ENCODE measurements around the gene FNDC4.

FNDC4 gene

DNA sequence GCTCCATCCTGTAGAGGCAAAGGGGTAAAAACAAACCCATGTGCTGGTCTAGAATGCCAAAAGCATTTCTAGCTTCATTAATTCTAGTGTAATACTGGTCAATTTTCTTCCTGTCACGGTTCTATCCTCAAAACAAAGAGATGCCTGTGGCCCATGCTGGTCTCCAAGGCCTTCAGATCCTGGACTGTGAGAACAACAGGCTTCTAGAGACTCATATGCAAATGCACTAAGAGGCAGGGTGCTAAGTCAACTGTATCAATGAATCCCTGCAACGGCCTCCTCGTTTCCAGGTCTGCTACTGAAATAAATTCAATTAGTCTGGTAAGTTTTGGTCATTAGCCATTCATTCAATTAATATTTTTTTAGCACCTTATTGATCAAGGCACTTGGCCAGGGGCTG is 9.5 kb downstream of the FNDC4 start:
- TF ChIP-seq, protein P1, sequence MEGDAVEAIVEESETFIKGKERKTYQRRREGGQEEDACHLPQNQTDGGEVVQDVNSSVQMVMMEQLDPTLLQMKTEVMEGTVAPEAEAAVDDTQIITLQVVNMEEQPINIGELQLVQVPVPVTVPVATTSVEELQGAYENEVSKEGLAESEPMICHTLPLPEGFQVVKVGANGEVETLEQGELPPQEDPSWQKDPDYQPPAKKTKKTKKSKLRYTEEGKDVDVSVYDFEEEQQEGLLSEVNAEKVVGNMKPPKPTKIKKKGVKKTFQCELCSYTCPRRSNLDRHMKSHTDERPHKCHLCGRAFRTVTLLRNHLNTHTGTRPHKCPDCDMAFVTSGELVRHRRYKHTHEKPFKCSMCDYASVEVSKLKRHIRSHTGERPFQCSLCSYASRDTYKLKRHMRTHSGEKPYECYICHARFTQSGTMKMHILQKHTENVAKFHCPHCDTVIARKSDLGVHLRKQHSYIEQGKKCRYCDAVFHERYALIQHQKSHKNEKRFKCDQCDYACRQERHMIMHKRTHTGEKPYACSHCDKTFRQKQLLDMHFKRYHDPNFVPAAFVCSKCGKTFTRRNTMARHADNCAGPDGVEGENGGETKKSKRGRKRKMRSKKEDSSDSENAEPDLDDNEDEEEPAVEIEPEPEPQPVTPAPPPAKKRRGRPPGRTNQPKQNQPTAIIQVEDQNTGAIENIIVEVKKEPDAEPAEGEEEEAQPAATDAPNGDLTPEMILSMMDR (IDR thresholded peaks at IDR 0.05; ENCODE audit: extremely low read depth, insufficient read depth, missing control alignments), result no peak
- DNase-seq (ENCODE audit: low spot score), result no peak
- in situ Hi-C loops (cut with MboI; ENCODE audit: low pct_unique_long_range_greater_than_20kb, low sequenced_read_pairs, unreplicated experiment), result no loop called here

DNA sequence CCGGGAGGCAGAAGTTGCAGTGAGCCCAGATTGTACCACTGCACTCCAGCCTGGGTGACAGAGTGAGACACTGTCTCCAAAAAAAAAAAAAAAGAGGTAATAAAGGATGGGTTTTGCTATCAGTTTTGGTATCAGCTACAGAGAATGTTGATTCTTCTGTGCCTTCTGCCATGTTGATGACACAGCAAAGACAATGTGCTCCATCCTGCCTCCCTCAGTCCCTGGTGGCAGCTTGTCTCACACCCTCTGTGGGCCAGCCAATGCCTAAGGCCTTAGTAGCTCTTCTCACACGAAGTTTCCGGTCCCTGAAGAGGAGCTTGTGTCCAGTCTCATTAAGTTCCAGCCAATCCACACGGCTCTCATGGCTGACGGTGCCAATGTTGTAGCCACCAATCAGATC is 23.0 kb downstream of the FNDC4 start:
- no peak for DNase-seq (ENCODE audit: low spot score)
- TF ChIP-seq, protein P1 (IDR thresholded peaks at IDR 0.05; ENCODE audit: extremely low read depth, insufficient read depth, missing control alignments), result no peak
- in situ Hi-C loops (cut with MboI; ENCODE audit: low pct_unique_long_range_greater_than_20kb, low sequenced_read_pairs, unreplicated experiment), result no loop called here

DNA sequence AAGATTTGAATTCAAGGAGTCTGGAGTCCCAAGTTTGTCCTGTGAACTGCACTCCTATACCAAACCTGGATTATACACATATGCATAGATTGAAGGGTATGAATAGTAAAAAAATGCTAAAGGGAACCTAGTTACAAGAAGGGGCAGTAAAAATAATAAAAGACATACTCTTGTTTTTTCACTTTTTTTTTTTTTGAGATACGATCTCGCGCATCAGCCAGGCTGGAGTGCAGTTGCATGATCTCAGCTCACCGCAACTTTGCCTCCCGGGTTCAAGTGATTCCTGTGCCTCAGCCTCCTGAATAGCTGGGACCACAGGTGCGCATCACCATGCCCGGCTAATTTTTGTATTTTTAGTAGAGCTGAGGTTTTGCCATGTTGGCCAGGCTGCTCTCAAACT is 30.6 kb downstream of the FNDC4 start:
- DNase-seq (ENCODE audit: low spot score), result no peak
- in situ Hi-C loops (cut with MboI; ENCODE audit: low pct_unique_long_range_greater_than_20kb, low sequenced_read_pairs, unreplicated experiment), result no loop called here
- TF ChIP-seq, protein P1 (IDR thresholded peaks at IDR 0.05; ENCODE audit: extremely low read depth, insufficient read depth, missing control alignments), result no peak

DNA sequence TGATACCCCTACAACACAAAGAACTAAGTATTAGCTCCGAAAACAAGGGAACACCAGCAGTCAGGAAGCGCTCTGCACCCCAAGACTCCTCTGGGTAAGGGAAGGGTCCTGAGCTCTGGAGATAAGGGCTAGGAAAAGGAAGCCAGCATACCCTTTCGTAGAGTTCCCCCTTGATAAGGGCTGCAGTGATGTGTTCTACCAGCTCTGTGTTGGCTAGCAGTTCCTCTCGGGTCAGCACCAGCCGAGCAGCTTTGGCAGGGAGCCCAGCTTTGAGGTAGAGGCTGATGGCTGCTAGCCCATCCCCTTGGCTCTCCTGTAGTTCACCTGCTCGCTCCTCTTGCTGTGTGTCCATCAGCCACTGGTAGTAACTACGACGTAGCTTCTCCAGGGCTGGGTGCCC is 33.9 kb downstream of the FNDC4 start:
- in situ Hi-C loops (cut with MboI; ENCODE audit: low pct_unique_long_range_greater_than_20kb, low sequenced_read_pairs, unreplicated experiment), result no loop called here
- TF ChIP-seq, protein P1 (IDR thresholded peaks at IDR 0.05; ENCODE audit: extremely low read depth, insufficient read depth, missing control alignments), result no peak
- no peak for DNase-seq (ENCODE audit: low spot score)

DNA sequence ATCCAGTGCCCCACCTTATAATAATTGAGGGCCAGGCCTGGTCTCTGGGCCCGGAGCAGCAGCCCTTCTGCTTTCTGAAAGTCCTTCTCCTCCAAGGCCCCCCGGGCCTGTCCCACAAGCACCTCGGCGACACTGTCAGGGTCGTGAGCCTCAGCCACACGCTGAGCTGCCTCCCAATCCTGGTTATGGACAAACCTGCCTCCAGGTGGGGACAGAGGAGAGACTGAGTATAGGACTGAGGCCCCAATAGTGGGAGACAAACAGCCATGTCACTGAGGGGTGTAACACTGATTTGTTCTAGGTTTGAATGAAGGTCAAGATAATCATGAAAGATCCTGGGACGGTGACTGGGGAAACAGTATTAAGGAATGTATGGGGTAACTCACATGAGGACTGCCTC is 41.0 kb downstream of the FNDC4 start:
- in situ Hi-C loops (cut with MboI; ENCODE audit: low pct_unique_long_range_greater_than_20kb, low sequenced_read_pairs, unreplicated experiment), result no loop called here
- TF ChIP-seq, protein P1 (IDR thresholded peaks at IDR 0.05; ENCODE audit: extremely low read depth, insufficient read depth, missing control alignments), result no peak

DNA sequence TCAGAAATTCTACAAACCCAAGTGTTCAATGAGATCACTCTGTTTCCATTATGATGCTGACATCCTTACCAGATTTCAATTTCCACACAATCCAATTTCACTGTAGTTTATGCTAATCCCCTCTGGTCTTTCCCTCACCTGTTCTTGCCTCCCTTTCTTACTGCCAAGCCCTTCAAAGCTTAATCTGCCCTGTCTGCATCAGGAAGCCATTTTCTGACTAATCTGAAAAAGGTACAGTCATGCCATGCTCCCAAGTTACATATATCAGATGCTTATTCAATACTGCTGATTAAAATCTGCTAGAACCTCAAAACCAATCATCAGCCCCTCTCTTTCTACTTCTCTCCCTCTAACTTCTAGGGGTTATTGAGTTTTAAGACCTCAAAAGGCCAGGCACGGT is 43.9 kb downstream of the FNDC4 start:
- DNase-seq (ENCODE audit: low spot score), result no peak
- in situ Hi-C loops (cut with MboI; ENCODE audit: low pct_unique_long_range_greater_than_20kb, low sequenced_read_pairs, unreplicated experiment), result no loop called here
- TF ChIP-seq, protein P1 (IDR thresholded peaks at IDR 0.05; ENCODE audit: extremely low read depth, insufficient read depth, missing control alignments), result no peak

More for the DNA sequence above, 41.0 kb downstream of the FNDC4 start:
- no peak for DNase-seq (ENCODE audit: low spot score)

DNA sequence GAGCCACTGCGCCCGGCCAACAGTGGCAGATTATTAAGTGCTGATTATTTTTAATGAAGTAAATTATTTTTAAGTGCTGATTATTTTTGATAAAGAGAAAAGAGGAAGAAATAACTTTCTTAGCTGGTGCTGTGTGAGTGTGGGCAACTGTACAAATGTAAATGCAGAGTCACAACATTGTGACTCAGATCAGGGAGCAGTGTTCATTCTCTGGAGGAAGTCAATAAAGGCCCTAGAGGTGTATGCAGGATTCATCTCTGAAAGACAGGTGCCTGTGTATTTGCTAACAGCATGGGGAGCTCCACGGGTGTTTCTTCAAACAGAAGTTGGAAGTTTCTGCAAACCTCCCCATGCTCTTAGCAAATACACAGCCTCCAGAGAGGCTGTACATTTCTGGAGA is 46.6 kb downstream of the FNDC4 start:
- TF ChIP-seq, protein P1 (IDR thresholded peaks at IDR 0.05; ENCODE audit: extremely low read depth, insufficient read depth, missing control alignments), result no peak
- in situ Hi-C loops (cut with MboI; ENCODE audit: low pct_unique_long_range_greater_than_20kb, low sequenced_read_pairs, unreplicated experiment), result no loop called here
- no peak for DNase-seq (ENCODE audit: low spot score)

Measured in GM13977 (cell line).